SK-N-MC (cell line): ENCODE data around the gene ISM2.

Source experiments
- EZH2 ChIP-seq: fragments of 200-600 bp; sonication (generic); IDR thresholded peaks from one replicate; pipeline ENCODE4 v1.6.1; 2017; ENCODE audit warnings: antibody characterized with exemption
- FOXP2 ChIP-seq: optimal IDR thresholded peaks from 2 replicates; pipeline ENCODE3; 2011; ENCODE audit warnings: mild to moderate bottlenecking, moderate library complexity; ENCODE audit not compliant: insufficient read depth; ENCODE audit errors: extremely low read length, control extremely low read depth
- POLR2AphosphoS5 ChIP-seq: IDR thresholded peaks from 2 replicates; pipeline ENCODE4 v1.6.1; 2012; ENCODE audit warnings: mild to moderate bottlenecking, low read depth, low read length, borderline replicate concordance

DNA sequence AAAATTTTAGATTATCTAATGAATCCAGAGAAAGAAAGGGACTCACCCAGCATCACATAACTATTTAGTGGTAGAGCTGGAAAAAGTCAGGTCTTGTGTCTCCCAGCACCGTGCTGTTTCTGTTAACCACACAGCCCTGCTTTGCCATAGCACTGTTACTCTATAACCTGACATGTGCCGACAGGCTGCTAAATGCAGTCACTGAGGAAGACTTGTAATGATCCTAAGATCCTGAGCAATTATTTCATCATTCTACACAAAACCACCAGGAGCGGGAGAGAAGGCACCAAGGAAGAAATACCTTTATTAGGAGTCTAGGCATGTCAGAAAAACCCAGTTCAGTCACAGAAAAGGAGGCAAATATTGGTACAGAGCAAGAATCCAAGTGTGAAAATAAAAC lies 72.2 kb downstream of the ISM2 start:
- TF ChIP-seq EZH2, result no peak
- no peak for TF ChIP-seq POLR2AphosphoS5
- TF ChIP-seq FOXP2, result no peak
